IPS-20b (cell line): ENCODE data around the gene BORCS6.
"Not testable (repeated sequence)": the region's sequence is repeated elsewhere in the genome, so short reads cannot be mapped to it uniquely, and the experiment has no call there.

ENCODE experiments used
- H3K27ac ChIP-seq: one replicate; pipeline ENCODE4 v1.5.1; 2013; ENCODE audit warnings: low read length
- H3K27me3 ChIP-seq: 2 replicates; pipeline ENCODE4 v1.6.1; 2013; ENCODE audit warnings: mild to moderate bottlenecking, low read length, inconsistent platforms; ENCODE audit not compliant: insufficient read depth
- H3K36me3 ChIP-seq: 2 replicates; pipeline ENCODE4 v1.6.1; 2013; ENCODE audit warnings: low read depth, mild to moderate bottlenecking, inconsistent platforms, low read length, moderate library complexity; ENCODE audit not compliant: insufficient read depth
- H3K4me1 ChIP-seq: 2 replicates; pipeline ENCODE4 v1.6.1; 2013; ENCODE audit warnings: mild to moderate bottlenecking, control low read depth, inconsistent platforms, low read length, moderate library complexity; ENCODE audit not compliant: insufficient read depth
- H3K4me3 ChIP-seq: 2 replicates; pipeline ENCODE4 v1.5.1; 2013; ENCODE audit warnings: mild to moderate bottlenecking, low read length, inconsistent platforms
- H3K9ac ChIP-seq: 2 replicates; pipeline ENCODE4 v1.6.1; 2013; ENCODE audit warnings: low read depth, mild to moderate bottlenecking, inconsistent platforms, low read length, moderate library complexity
- H3K9me3 ChIP-seq: 2 replicates; pipeline ENCODE4 v1.6.1; 2013; ENCODE audit warnings: mild to moderate bottlenecking, low read depth, low read length, inconsistent platforms; ENCODE audit not compliant: insufficient read depth

BORCS6 gene

DNA sequence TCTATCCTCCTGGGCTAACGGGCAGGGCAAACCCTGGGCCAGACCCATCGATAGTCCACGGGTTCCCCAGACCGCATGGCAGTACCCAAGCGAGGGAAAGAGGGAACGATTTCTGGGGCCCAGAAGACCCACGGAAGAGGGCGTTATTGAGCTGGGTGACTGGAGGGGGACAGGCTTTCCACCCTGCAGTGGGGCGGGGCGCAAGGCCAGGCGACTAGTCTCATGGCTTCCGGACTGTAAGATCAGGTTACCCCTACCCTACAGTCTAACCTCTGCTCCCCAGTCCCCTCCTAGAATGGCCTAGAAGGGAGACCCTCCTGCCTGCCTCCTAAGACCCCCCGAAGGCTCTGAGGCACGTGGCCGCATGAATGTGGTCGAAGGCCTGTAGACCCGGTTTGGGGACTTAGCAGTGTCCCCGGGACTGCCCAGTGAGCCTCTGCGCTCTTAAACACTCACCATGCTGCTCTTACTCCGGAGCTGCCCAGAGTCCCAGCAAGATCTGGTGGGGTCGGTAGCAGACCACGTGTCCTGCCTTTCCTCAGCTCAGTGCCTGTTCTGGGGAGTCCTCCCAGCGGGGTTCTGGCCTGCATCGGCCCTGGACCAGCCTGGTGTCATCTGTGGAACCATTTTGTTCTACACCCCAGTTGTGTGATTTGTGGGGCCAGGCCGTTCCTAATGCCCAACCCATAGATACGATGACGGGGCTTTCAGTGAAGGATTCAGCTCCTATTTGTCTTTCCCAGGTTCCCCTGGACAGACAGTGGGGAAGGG lies 33.6 kb upstream of the BORCS6 start:
- Histone ChIP-seq H3K4me3 (peak overlapping the region; percentile 90), H3K9ac (peak overlapping the region; percentile 90), H3K27me3 (no peaks in the 10 kb centered on the region), H3K36me3 (peaks cover 16% of the 10 kb centered on the region), H3K9me3 (no peaks in the 10 kb centered on the region), H3K4me1 (no peaks in the 10 kb centered on the region), H3K27ac (peak overlapping the region; percentile 62)

DNA sequence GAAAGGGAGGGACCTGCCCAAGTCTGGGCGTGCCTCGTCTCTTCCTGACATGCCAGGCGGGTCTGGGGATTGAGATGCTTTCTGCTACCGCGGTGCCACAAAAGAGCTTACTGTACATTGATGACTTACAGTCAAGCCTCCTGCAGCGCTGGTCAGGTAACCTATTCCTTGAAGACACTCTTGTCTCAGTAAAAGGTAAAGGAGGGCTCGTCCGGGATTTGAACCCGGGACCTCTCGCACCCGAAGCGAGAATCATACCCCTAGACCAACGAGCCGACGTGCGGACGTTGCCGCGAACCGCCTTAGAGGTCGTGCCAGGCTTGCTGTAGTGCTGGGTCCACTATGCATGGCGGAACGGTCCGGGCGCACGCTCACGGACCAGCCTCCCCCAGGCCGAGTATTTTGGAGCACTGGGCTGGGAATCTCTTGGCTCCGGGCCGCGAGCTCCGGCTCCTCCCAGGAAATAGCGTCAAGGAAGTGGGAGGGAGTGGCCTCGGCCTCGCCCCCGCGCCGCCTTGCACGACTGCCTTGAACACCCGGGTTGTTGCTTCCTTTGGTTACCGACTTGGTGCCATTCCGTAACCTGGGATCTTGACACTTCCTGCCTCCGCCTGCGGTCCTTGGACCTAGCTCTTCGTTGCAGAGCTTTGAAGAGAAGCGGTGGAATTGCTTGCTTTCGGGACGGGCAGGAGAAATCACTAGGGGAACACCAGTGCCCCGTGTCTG lies 32.8 kb upstream of the BORCS6 start:
- peaks cover 8% of the 10 kb centered on the region for H3K36me3 ChIP-seq
- H3K4me3 ChIP-seq, result peak overlapping the region; percentile 90
- H3K4me1 ChIP-seq, result no peaks in the 10 kb centered on the region
- H3K9me3 ChIP-seq, result no peaks in the 10 kb centered on the region
- peak overlapping the region; percentile 62 for H3K27ac ChIP-seq
- H3K9ac ChIP-seq, result peak overlapping the region; percentile 90
- H3K27me3 ChIP-seq, result no peaks in the 10 kb centered on the region

DNA sequence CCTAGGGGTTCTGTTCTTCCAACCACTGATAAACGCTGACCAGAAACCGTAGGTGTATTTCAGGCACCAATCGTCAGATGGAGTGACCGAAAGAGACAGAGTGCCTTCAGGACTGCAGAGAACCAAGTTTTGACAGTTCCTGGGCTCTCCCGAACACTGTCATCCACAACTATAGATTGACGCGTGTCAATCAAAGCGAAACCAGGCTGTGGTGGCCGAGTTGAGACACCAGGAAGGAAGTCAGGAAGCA lies 32.3 kb upstream of the BORCS6 start:
- no peak overlapping the region for H3K27ac ChIP-seq
- H3K4me3 ChIP-seq, result peak overlapping the region; percentile 90
- H3K9me3 ChIP-seq, result no peaks in the 10 kb centered on the region
- H3K36me3 ChIP-seq, result peaks cover 4% of the 10 kb centered on the region; the same call in 1 of the 2 replicates
- peak overlapping the region; percentile 90; the same call in 1 of the 2 replicates for H3K9ac ChIP-seq
- no peaks in the 10 kb centered on the region for H3K4me1 ChIP-seq
- H3K27me3 ChIP-seq, result no peaks in the 10 kb centered on the region

DNA sequence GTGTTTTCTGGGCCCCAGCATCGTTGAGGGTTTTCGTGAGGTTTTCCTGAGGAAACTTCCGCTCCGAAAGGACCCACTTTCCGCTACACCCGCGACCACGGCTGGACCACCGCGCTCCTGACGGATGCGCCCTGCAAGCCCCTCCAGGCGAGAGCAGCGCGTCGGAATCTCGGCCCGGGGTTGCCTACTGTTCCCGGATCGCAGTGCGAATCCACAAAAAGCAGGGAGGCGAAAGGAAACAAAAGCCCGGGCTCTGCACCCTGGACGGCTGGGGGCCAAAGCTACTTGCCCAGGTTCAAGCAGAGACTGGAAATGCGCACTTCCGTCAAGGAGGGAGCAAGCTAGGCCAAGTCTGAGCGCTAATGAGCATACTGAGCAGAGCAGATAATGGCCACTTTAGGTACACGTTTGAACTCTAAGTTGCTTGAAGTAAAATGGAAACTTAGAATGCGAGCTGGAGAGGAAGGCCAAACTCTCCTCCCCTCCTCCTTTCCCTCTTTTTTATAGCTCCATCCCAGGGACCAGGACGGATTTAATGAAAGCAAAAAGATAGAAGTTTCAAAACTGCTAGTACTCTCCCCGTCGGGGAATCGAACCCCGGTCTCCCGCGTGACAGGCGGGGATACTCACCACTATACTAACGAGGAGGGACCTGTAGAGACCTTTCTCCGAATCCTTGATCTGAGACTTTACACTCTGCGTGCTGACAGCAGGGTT lies 31.8 kb upstream of the BORCS6 start:
- Histone ChIP-seq H3K9ac (peak overlapping the region; percentile 91; the same call in 1 of the 2 replicates), H3K4me3 (peak overlapping the region; percentile 90), H3K4me1 (no peaks in the 10 kb centered on the region), H3K27me3 (no peaks in the 10 kb centered on the region), H3K36me3 (no peaks in the 10 kb centered on the region), H3K9me3 (no peaks in the 10 kb centered on the region), H3K27ac (peak overlapping the region; percentile 91)

DNA sequence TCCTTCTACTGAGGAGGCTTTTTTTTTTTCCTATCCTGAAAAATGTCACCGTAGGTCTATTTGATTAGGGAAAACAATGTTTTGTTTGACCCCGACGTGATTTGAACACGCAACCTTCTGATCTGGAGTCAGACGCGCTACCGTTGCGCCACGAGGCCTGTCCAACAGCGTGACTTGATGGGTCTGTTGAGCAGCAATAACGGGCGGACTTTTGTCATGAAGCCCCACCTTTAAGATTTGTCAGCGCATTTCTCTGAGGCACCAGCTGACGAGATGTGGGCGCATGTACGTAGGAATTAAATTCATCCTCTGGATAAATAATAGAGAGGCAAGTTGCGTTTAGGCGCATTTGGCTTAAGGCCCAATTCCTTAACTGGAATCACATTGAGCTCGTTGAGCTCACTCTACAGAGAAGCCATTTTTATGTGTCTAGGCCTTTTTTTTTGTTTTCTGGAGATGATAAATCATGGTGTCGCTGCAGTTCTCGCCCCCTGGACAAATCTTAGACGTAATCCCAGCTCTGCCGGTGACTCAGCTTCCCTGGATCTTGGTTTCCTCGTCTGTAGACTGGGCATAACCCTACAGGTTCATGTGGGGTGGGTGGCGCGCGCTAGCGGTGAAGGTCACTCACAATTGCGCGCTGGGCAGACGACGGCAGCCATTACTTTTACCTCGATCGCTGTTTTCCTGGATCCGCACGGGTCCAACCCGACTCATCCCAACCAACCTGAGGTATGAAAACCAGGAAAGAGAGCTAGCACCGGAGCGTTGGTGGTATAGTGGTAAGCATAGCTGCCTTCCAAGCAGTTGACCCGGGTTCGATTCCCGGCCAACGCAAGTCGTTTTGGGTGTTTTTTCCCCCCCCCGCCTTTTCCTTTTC lies 31.0 kb upstream of the BORCS6 start:
- Histone ChIP-seq H3K4me1 (no peaks in the 10 kb centered on the region), H3K4me3 (peak overlapping the region; percentile 90), H3K9me3 (no peaks in the 10 kb centered on the region), H3K36me3 (no peaks in the 10 kb centered on the region), H3K9ac (peak overlapping the region; percentile 91), H3K27ac (peak overlapping the region; percentile 24), H3K27me3 (no peaks in the 10 kb centered on the region)

DNA sequence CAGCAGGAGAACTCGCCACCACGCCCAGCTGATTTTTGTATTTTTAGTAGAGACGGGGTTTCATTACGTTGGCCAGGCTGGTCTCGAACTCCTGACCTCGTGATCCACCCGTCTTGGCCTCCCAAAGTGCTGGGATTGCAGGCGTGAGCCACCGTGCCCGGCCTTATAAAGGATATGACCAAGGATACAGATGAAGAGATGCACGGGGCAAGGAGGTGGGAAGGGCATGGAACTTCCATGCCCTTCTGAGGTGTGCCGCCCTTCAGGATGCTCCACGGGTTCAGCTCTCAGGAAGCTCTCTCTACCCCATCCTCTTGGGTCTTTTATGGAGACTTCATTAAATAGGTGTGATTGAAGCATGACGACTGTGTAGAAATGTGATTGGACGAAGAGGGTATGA lies 24.0 kb upstream of the BORCS6 start:
- not testable (repeated sequence) for H3K4me3 ChIP-seq, H3K36me3 ChIP-seq, H3K9ac ChIP-seq, H3K27ac ChIP-seq, H3K9me3 ChIP-seq, H3K27me3 ChIP-seq, H3K4me1 ChIP-seq

DNA sequence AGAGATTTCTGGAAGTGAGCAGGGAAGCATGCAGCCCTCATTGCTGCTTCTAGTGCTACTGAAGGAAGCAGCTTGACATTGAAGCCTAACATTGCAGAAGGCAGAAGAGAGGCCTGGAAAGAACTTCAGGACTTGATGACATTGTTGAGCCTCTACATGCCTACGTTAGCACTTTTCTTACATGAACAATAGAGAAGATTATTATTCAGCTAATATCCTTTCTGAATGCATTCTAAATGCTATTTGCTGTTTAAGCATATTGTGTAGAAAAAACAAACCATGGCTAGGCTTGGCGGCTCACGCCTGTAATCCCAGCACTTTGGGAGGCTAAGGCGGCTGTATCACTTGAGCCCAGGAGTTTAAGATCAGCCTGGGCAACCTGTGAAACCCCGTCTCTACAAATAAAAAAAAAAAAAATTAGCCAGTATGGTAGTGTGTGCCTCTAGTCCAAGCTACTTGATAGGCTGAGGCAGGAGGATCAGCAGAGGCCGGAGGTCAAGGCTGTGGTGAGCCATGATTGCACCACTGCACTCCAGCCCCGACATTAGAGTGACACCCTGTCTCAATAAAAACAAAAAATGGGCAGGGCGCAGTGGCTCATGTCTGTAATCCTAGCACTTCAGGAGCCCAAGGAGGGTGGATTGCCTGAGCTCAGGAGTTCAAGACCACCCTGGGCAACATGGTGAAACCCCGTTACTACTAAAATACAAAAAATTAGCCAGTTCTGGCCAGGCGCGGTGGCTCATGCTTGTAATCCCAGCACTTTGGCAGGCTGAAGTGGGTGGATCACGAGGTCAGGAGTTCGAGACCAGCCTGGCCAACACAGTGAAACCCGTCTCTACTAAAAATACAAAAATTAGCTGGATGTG lies 22.6 kb upstream of the BORCS6 start:
- H3K9me3 ChIP-seq, result no peaks in the 10 kb centered on the region
- peaks cover 12% of the 10 kb centered on the region for H3K36me3 ChIP-seq
- no peak overlapping the region for H3K27ac ChIP-seq
- no peaks in the 10 kb centered on the region for H3K27me3 ChIP-seq
- no peak overlapping the region for H3K9ac ChIP-seq
- no peak overlapping the region for H3K4me3 ChIP-seq
- H3K4me1 ChIP-seq, result peaks cover 3% of the 10 kb centered on the region; the same call in 1 of the 2 replicates

DNA sequence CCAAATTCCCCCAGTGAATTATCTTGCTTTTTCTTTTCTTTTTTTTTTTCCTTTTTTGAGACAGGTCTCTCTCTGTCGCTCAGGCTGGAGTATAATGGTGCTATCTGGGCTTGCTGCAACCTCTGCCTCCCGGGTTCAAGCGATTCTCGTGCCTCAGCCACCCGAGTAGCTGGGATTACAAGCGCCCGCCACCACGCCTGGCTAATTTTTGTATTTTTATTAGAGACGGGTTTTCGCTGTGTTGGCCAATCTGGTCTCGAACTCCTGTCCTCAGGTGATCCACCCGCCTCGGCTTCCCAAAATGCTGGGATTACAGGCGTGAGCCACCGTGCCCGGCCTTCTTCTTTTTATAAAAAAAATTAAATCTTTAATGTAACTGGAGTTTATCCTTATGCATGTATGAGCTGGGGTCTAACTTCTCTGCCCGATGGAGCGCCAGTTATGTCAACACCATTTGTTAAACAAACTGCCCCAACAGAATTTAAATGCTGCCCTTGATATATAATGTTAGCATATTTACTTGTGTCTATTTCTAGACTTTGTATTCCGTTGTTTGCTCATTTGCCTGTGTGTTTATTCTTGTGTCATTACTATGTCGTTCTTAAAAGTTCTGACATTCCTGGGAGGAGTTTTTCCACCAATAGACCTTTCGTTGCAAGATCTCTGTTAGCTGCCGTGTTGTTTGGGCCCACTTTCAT lies 20.9 kb upstream of the BORCS6 start:
- no peaks in the 10 kb centered on the region for H3K27me3 ChIP-seq
- H3K9ac ChIP-seq, result peak overlapping the region; percentile 96; the same call in 1 of the 2 replicates
- peaks cover 28% of the 10 kb centered on the region for H3K36me3 ChIP-seq
- peak overlapping the region; percentile 84 for H3K27ac ChIP-seq
- peaks cover 3% of the 10 kb centered on the region; the same call in 1 of the 2 replicates for H3K4me1 ChIP-seq
- no peaks in the 10 kb centered on the region for H3K9me3 ChIP-seq
- peak overlapping the region; percentile 90 for H3K4me3 ChIP-seq

DNA sequence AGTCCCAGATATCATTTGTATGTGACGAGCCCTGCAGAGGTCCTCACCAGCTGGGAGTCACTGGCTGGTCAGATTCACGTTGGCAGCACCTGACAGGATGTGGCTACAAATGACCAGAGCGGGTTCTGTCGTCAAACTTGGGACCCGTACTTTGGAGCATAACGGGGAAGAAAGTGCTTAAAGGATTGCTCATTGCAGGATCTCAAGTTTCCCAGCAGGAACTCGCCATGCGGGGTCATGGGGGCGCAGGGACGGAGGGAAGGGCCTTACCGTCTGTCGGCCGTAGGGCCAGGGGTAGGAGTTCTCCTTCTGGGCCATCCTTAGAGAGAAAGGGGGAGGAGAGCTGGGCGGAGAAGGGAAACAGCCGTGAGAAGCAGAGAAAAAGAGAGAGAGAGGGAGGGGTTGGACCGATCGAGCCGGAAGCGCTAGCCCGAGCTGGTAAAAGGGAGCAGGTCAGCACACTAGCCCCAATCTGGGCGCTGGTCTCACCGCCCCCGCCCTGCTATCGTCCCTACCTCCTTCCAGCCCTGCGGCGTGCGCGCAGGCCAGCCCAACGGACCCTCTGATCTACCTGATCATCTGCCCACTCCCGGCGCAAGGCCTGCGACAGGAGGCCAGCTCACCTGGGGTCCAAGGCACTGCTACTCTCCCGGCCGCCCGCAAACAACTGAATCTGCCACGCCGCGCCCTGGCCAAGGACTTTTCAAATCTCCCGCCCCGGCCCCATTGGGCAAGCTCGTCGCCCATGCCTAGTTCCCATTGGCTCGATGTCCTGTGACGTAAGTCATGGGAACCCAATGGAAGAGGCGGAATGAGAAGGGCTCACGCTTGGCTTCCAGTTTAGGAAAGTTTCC lies 20.2 kb upstream of the BORCS6 start, which contains the start of gene AURKB:
Gene AURKB, minus strand, starts transcription at position 669 of the 854 bp plus-strand sequence. Its CDS starts 351 bp downstream, at position 318.
- peaks cover 36% of the 10 kb centered on the region for H3K36me3 ChIP-seq
- peaks cover 3% of the 10 kb centered on the region; the same call in 1 of the 2 replicates for H3K4me1 ChIP-seq

More for the DNA sequence above, 20.2 kb upstream of the BORCS6 start, which contains the start of gene AURKB:
- H3K9me3 ChIP-seq, result no peaks in the 10 kb centered on the region
- H3K27ac ChIP-seq, result peak within 1 kb of the TSS; percentile 84
- H3K9ac ChIP-seq, result peak within 1 kb of the TSS; percentile 96
- peak within 1 kb of the TSS; percentile 90 for H3K4me3 ChIP-seq
- H3K27me3 ChIP-seq, result no peaks in the 10 kb centered on the region
